ENCODE results near the gene MTERF4. TPM values are rescaled to one million over a fixed set of nuclear protein-coding genes. Genes with fewer than 3 reads are reported as not detected.
A peak's percentile ranks its signal among the peaks of the same experiment; 100 is the strongest.

Gene MTERF4
- total and polyA plus RNA-seq, 7 donors: 18.9 to 47.9 (median 29.1) TPM

- Histone ChIP-seq H3K9me3 (no peaks in the 10 kb centered on the region), H3K27ac (no peak overlapping the region), H3K36me3 (no peaks in the 10 kb centered on the region), H3K4me1 (peaks cover 0 to 9% (median 1%) of the 10 kb centered on the region in 4 donors), H3K27me3 (peaks cover 4 to 35% (median 21%) of the 10 kb centered on the region in 3 donors), H3K4me3 (no peak overlapping the region)
- peak; percentile 53 for DNase-seq
- TF ChIP-seq POLR2AphosphoS5 (IDR thresholded peaks at IDR 0.05): no peak
- TF ChIP-seq EP300 (IDR thresholded peaks at IDR 0.05): no peak
- intact Hi-C loops (cut with DNase I): no loop called here
- WGBS, 2 donors: 46 to 70% methylated on average over 13 of the region's 13 CpGs
These were observed 39.0 kb downstream of the MTERF4 start for GRCh38 chr2:241063093-241063551.

GRCh38 chr2:241062389-241063092 lies 39.5 kb downstream of the MTERF4 start:
- WGBS, 2 donors: 88 to 90% methylated on average over 15 of the region's 15 CpGs
- Histone ChIP-seq H3K9me3 (no peaks in the 10 kb centered on the region), H3K4me1 (peaks cover 0 to 9% (median 1%) of the 10 kb centered on the region in 4 donors), H3K27ac (no peak overlapping the region), H3K4me3 (no peak overlapping the region), H3K36me3 (no peaks in the 10 kb centered on the region), H3K27me3 (peaks cover 4 to 35% (median 21%) of the 10 kb centered on the region in 3 donors)
- peak; percentile 47 for DNase-seq
- intact Hi-C loops (cut with DNase I): no loop called here
- TF ChIP-seq CTCF (IDR thresholded peaks at IDR 0.05): no peak
- TF ChIP-seq EP300 (IDR thresholded peaks at IDR 0.05): no peak
- no peak for TF ChIP-seq POLR2AphosphoS5 (IDR thresholded peaks at IDR 0.05)
- no peak for TF ChIP-seq POLR2A (IDR thresholded peaks at IDR 0.05)

GRCh38 chr2:241061275-241061674 lies 40.8 kb downstream of the MTERF4 start:
- no peaks in the 10 kb centered on the region for H3K36me3 ChIP-seq
- H3K9me3 ChIP-seq: no peaks in the 10 kb centered on the region
- WGBS, 2 donors: 73 to 84% methylated on average over 6 of the region's 6 CpGs
- TF ChIP-seq POLR2A (IDR thresholded peaks at IDR 0.05): no peak
- DNase-seq: peak; percentile 36
- H3K4me1 ChIP-seq: peaks cover 0 to 9% (median 1%) of the 10 kb centered on the region in 4 donors
- peaks cover 4 to 35% (median 21%) of the 10 kb centered on the region in 3 donors for H3K27me3 ChIP-seq
- H3K27ac ChIP-seq: no peak overlapping the region
- intact Hi-C loops (cut with DNase I): no loop called here
- H3K4me3 ChIP-seq: no peak overlapping the region

- no peak overlapping the region for H3K4me3 ChIP-seq
- TF ChIP-seq POLR2AphosphoS5 (IDR thresholded peaks at IDR 0.05) (no peak), POLR2A (IDR thresholded peaks at IDR 0.05) (no peak), EP300 (IDR thresholded peaks at IDR 0.05) (no peak), CTCF (IDR thresholded peaks at IDR 0.05) (no peak)
- H3K27me3 ChIP-seq: peaks cover 0 to 4% (median 0%) of the 10 kb centered on the region in 3 donors
- 94% methylated on average over 8 of the region's 8 CpGs for WGBS, 2 donors
- peak; percentile 47 for DNase-seq
- no peaks in the 10 kb centered on the region for H3K9me3 ChIP-seq
- H3K27ac ChIP-seq: no peak overlapping the region
- no peaks in the 10 kb centered on the region for H3K4me1 ChIP-seq
- intact Hi-C loops (cut with DNase I): no loop called here
- no peaks in the 10 kb centered on the region for H3K36me3 ChIP-seq
These were observed 48.4 kb downstream of the MTERF4 start for GRCh38 chr2:241053576-241054251.

- 89 to 94% methylated on average over 31 of the region's 31 CpGs for WGBS, 2 donors
- H3K36me3 ChIP-seq: no peaks in the 10 kb centered on the region
These were observed 49.3 kb downstream of the MTERF4 start for GRCh38 chr2:241052677-241053360.

More at GRCh38 chr2:241052677-241053360, 49.3 kb downstream of the MTERF4 start:
- peak; percentile 60 for DNase-seq
- TF ChIP-seq EP300 (IDR thresholded peaks at IDR 0.05): no peak
- no peak for TF ChIP-seq POLR2A (IDR thresholded peaks at IDR 0.05)
- TF ChIP-seq CTCF (IDR thresholded peaks at IDR 0.05): no peak
- TF ChIP-seq POLR2AphosphoS5 (IDR thresholded peaks at IDR 0.05): no peak
- H3K4me1 ChIP-seq: no peaks in the 10 kb centered on the region
- intact Hi-C loops (cut with DNase I): no loop called here
- H3K4me3 ChIP-seq: no peak overlapping the region
- H3K27ac ChIP-seq: no peak overlapping the region
- H3K9me3 ChIP-seq: no peaks in the 10 kb centered on the region
- peaks cover 0 to 4% (median 0%) of the 10 kb centered on the region in 3 donors for H3K27me3 ChIP-seq
